K562 (cell line): ENCODE results near the gene DAGLB. TPM values are rescaled to one million over a fixed set of nuclear protein-coding genes. Genes with fewer than 3 reads are reported as not detected.

Experiments used
- ATF2 ChIP-seq: sonication (generic); formaldehyde crosslinking; IDR thresholded peaks from 2 replicates; pipeline ENCODE4 v1.8.1; 2022; ENCODE audit warnings: missing genetic modification reagents
- C11orf30 ChIP-seq: fragments of 450-650 bp; IDR thresholded peaks from 2 replicates; pipeline ENCODE4 v1.6.1; 2016; ENCODE audit warnings: low read depth, mild to moderate bottlenecking
- CBX5 ChIP-seq: IDR thresholded peaks from 2 replicates; pipeline ENCODE4 v1.6.1; 2014; ENCODE audit warnings: low read depth, borderline replicate concordance
- CC2D1A ChIP-seq: fragments of 450-650 bp; IDR thresholded peaks from 2 replicates; pipeline ENCODE4 v1.6.1; 2017; ENCODE audit warnings: mild to moderate bottlenecking
- DIDO1 ChIP-seq: fragments of 450-650 bp; IDR thresholded peaks from 2 replicates; pipeline ENCODE4 v1.6.1; 2016; ENCODE audit warnings: low read depth, missing biosample characterization, missing genetic modification characterization
- HNRNPH1 ChIP-seq: fragments of 200-400 bp; formaldehyde crosslinking; optimal IDR thresholded peaks from 2 replicates; pipeline ENCODE3; 2017; ENCODE audit warnings: low read depth, mild to moderate bottlenecking, low read length, moderate library complexity
- HNRNPL ChIP-seq: fragments of 200-400 bp; formaldehyde crosslinking; IDR thresholded peaks from 2 replicates; pipeline ENCODE4 v1.6.1; 2017; ENCODE audit warnings: low read depth, mild to moderate bottlenecking, low read length
- KDM1A ChIP-seq, 2 experiments: fragments of 450-650 bp; IDR thresholded peaks; 2 replicates each; pipeline ENCODE4 v1.6.1; 2016; ENCODE audit warnings: mild to moderate bottlenecking in 2 of 2
- LARP7 ChIP-seq: fragments of 450-650 bp; IDR thresholded peaks from 2 replicates; pipeline ENCODE4 v1.6.1; 2016
- MAFG ChIP-seq: fragments of 450-650 bp; conservative IDR thresholded peaks from 2 replicates; pipeline ENCODE4 v1.6.1; 2016; ENCODE audit warnings: missing genetic modification characterization, missing compliant biosample characterization
- MBD1 ChIP-seq: fragments of 250-450 bp; sonication (Bioruptor Pico); IDR thresholded peaks from 2 replicates; pipeline ENCODE4 v1.8.0; 2022; ENCODE audit warnings: inconsistent platforms
- MTA2 ChIP-seq: fragments of 450-650 bp; IDR thresholded peaks from 2 replicates; pipeline ENCODE4 v1.6.1; 2016; ENCODE audit warnings: low read depth
- MTF1 ChIP-seq: fragments of 250-450 bp; sonication (Bioruptor Pico); IDR thresholded peaks from 2 replicates; pipeline ENCODE4 v1.9.0; 2021; ENCODE audit warnings: moderate library complexity, mild to moderate bottlenecking, inconsistent platforms, borderline replicate concordance
- PTRF ChIP-seq: fragments of 450-650 bp; IDR thresholded peaks from 2 replicates; pipeline ENCODE4 v1.6.1; 2016; ENCODE audit warnings: mild to moderate bottlenecking, missing genetic modification characterization, missing compliant biosample characterization
- RB1 ChIP-seq: fragments of 450-650 bp; IDR thresholded peaks from 2 replicates; pipeline ENCODE4 v1.6.1; 2017; ENCODE audit warnings: low read depth, mild to moderate bottlenecking
- RBFOX2 ChIP-seq: fragments of 200-400 bp; formaldehyde crosslinking; IDR thresholded peaks from 2 replicates; pipeline ENCODE4 v1.6.1; 2017; ENCODE audit warnings: low read depth, mild to moderate bottlenecking, low read length, moderate library complexity
- RBM14 ChIP-seq: fragments of 200-400 bp; formaldehyde crosslinking; IDR thresholded peaks from 2 replicates; pipeline ENCODE4 v1.6.1; 2018; ENCODE audit warnings: low read depth, mild to moderate bottlenecking, low read length, moderate library complexity, borderline replicate concordance; ENCODE audit not compliant: insufficient read depth
- SMAD2 ChIP-seq: fragments of 150-350 bp; IDR thresholded peaks from 2 replicates; pipeline ENCODE4 v1.6.1; 2014; ENCODE audit warnings: low read depth, mild to moderate bottlenecking, low read length
- SMARCB1 ChIP-seq: IDR thresholded peaks from 2 replicates; pipeline ENCODE4 v1.6.1; 2011; ENCODE audit warnings: improper control_type of control experiment, low read depth; ENCODE audit not compliant: insufficient read length
- SRSF9 ChIP-seq: fragments of 200-400 bp; formaldehyde crosslinking; IDR thresholded peaks from 2 replicates; pipeline ENCODE4 v1.6.1; 2017; ENCODE audit warnings: low read depth, low read length, borderline replicate concordance
- TAF9B ChIP-seq: fragments of 450-650 bp; IDR thresholded peaks from 2 replicates; pipeline ENCODE4 v1.6.1; 2018; ENCODE audit warnings: mild to moderate bottlenecking; ENCODE audit not compliant: partially characterized antibody
- TCF7L2 ChIP-seq: fragments of 150-350 bp; IDR thresholded peaks from 2 replicates; pipeline ENCODE4 v1.6.1; 2016; ENCODE audit warnings: low read depth, mild to moderate bottlenecking, low read length, moderate library complexity
- ZFP1 ChIP-seq: fragments of 450-650 bp; formaldehyde crosslinking; IDR thresholded peaks from 2 replicates; pipeline ENCODE4 v1.4.0; 2020; ENCODE audit warnings: mild to moderate bottlenecking, mixed read lengths
- ZNF263 ChIP-seq: sonication (generic); formaldehyde crosslinking; IDR thresholded peaks from 2 replicates; pipeline ENCODE4 v1.8.0; 2022; ENCODE audit warnings: mild to moderate bottlenecking, missing genetic modification reagents, borderline replicate concordance
- ZNF316 ChIP-seq: fragments of 450-650 bp; IDR thresholded peaks from 2 replicates; pipeline ENCODE4 v1.6.1; 2016
- ZNF431 ChIP-seq: sonication (generic); formaldehyde crosslinking; IDR thresholded peaks from 2 replicates; pipeline ENCODE4 v1.8.0; 2022; ENCODE audit warnings: mild to moderate bottlenecking, missing genetic modification reagents
- ZNF512 ChIP-seq: IDR thresholded peaks from 2 replicates; pipeline ENCODE4 v1.6.1; 2016; ENCODE audit warnings: missing genetic modification characterization, missing compliant biosample characterization
- polyA plus RNA-seq, 8 experiments: library from polyadenylated mRNA; depleted of rRNA in 4 of 8; stranded (reverse) in 5 of 8; unstranded in 3 of 8; fragments of >200 nt; fragmentation: Nextera tagmentation in 2 of 8; fragmentation: Illumina TruSeq in 1 of 8; extraction: Ambion mirVana in 2 of 8; extraction: Trizol in 1 of 8; gene quantifications; 2 replicates each; pipeline versions ENCODE4 v1.2.1 to v1.2.3, GENCODE V29; 2011 to 2014; ENCODE audit warnings: inconsistent platforms in 1 of 8, missing spikeins in 1 of 8
- total RNA-seq, 7 experiments: library from RNA; depleted of rRNA in 6 of 7; stranded (reverse); fragments of >200 nt in 6 of 7; fragmentation: Illumina TruSeq in 2 of 7; extraction: Trizol in 2 of 7; gene quantifications; 2 replicates each; pipeline versions ENCODE4 v1.2.1 to v1.2.3, GENCODE V29; 2011 to 2021; ENCODE audit warnings: low replicate concordance in 1 of 7

Gene DAGLB
- total and polyA plus RNA-seq, 9 of the 15 experiments (the other 6 are each of a cell fraction or from before 2014, with no cell fraction given): 0.92 to 16.4 (median 9.3) TPM

- TF ChIP-seq MBD1 (CRISPR knock-in tag): no peak
- TF ChIP-seq C11orf30: no peak
- TF ChIP-seq SMARCB1: no peak
- TF ChIP-seq RBFOX2: no peak
- TF ChIP-seq ATF2 (CRISPR knock-in tag): no peak
- TF ChIP-seq RBM14: no peak
- peak; percentile 67 for TF ChIP-seq RB1
- no peak for TF ChIP-seq HNRNPL
- no peak for TF ChIP-seq PTRF (tag)
- TF ChIP-seq ZNF316: no peak
- TF ChIP-seq LARP7: no peak
- no peak for TF ChIP-seq SMAD2
- no peak for TF ChIP-seq ZNF263 (CRISPR knock-in tag)
- no peak for TF ChIP-seq ZFP1 (CRISPR knock-in tag)
- no peak for TF ChIP-seq TCF7L2
- TF ChIP-seq ZNF431 (CRISPR knock-in tag): no peak
- no peak for TF ChIP-seq SRSF9
- no peak for TF ChIP-seq MTA2
- TF ChIP-seq TAF9B: no peak
- TF ChIP-seq ZNF512 (tag): no peak
- TF ChIP-seq MAFG: no peak
- TF ChIP-seq CC2D1A: no peak
- TF ChIP-seq HNRNPH1: no peak
- no peak for TF ChIP-seq CBX5
- no peak for TF ChIP-seq DIDO1
- no peak for TF ChIP-seq MTF1 (CRISPR knock-in tag)
- no peak for TF ChIP-seq KDM1A (IDR thresholded peaks at IDR 0.05)
These were observed 12.0 kb downstream of the DAGLB start (continued) for GRCh38 chr7:6435486-6436384.
